Measurements from ENCODE around the gene LCLAT1. TPM values are rescaled to one million over a fixed set of nuclear protein-coding genes. Genes with fewer than 3 reads are reported as not detected.

LCLAT1 gene
- total RNA-seq, 4 donors from 2014 or later: 25.3 to 55.4 (median 43.1) TPM

- Histone ChIP-seq H3K4me3 (no peak overlapping the region), H3K4me1 (peaks cover 0 to 24% (median 3%) of the 10 kb centered on the region in 3 donors), H3K27me3 (no peaks in the 10 kb centered on the region), H3K9me3 (no peaks in the 10 kb centered on the region), H3K27ac (no peak overlapping the region), H3K36me3 (peaks cover 0 to 3% of the 10 kb centered on the region in 2 donors)
- WGBS, 2 donors (ENCODE audit: low coverage in 1 of 2): 93 to 100% methylated on average over 1 to 3 of the region's 3 CpGs
- no peak for ATAC-seq
- no peak for TF ChIP-seq POLR2AphosphoS5 (IDR thresholded peaks at IDR 0.05)
- no peak for TF ChIP-seq POLR2A (IDR thresholded peaks at IDR 0.05)
- TF ChIP-seq EP300 (IDR thresholded peaks at IDR 0.05): no peak
- TF ChIP-seq, protein P1, sequence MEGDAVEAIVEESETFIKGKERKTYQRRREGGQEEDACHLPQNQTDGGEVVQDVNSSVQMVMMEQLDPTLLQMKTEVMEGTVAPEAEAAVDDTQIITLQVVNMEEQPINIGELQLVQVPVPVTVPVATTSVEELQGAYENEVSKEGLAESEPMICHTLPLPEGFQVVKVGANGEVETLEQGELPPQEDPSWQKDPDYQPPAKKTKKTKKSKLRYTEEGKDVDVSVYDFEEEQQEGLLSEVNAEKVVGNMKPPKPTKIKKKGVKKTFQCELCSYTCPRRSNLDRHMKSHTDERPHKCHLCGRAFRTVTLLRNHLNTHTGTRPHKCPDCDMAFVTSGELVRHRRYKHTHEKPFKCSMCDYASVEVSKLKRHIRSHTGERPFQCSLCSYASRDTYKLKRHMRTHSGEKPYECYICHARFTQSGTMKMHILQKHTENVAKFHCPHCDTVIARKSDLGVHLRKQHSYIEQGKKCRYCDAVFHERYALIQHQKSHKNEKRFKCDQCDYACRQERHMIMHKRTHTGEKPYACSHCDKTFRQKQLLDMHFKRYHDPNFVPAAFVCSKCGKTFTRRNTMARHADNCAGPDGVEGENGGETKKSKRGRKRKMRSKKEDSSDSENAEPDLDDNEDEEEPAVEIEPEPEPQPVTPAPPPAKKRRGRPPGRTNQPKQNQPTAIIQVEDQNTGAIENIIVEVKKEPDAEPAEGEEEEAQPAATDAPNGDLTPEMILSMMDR (IDR thresholded peaks at IDR 0.05): no peak
Observed at GRCh38 chr2:30645745-30646119, 198.7 kb downstream of the LCLAT1 start.

DNA sequence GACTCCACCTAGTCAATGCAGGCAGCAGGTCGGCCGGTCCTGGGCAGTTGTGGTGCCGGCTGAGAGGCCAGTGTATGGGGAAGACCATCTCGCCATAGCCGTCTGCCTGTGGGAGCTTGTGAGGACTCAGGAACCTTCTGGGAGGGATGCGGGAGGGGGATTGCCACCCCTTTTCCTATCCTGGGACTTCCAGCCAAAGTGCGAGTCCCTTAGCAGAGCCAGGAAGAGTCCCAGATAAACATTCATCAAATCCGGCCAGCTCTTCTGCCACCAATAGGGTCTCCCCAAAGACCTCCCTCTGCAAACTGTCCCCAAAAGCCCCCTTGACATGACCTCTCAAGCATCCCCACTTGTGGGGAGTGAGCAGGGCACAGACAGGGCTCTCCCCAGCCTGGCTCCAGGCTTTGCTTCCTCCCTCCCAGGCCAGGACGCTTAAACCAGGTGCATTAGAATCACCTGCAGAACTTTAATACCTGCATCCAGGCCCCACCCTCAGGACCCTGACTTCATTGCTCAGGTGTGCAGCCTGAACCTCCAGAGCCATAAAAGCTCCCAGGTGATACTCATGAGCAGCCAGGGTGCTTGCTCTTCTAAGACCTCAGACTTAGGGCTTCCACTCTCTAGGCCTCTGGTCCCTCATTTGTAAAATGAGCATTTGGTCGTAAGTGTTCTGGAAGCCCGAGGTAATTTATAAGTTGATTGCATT, 200.9 kb downstream of the LCLAT1 start:
- Histone ChIP-seq H3K9me3 (no peaks in the 10 kb centered on the region), H3K27me3 (no peaks in the 10 kb centered on the region), H3K36me3 (no peaks in the 10 kb centered on the region), H3K4me3 (no peak overlapping the region), H3K4me1 (peaks cover 0 to 7% (median 0%) of the 10 kb centered on the region in 3 donors), H3K27ac (no peak overlapping the region)
- TF ChIP-seq, protein P1 (IDR thresholded peaks at IDR 0.05): no peak
- no peak for TF ChIP-seq POLR2A (IDR thresholded peaks at IDR 0.05)
- TF ChIP-seq EP300 (IDR thresholded peaks at IDR 0.05): no peak
- TF ChIP-seq POLR2AphosphoS5 (IDR thresholded peaks at IDR 0.05): no peak
- ATAC-seq: no peak
- 86 to 92% methylated on average over 7 to 11 of the region's 11 CpGs for WGBS, 2 donors (ENCODE audit: low coverage in 1 of 2)

DNA sequence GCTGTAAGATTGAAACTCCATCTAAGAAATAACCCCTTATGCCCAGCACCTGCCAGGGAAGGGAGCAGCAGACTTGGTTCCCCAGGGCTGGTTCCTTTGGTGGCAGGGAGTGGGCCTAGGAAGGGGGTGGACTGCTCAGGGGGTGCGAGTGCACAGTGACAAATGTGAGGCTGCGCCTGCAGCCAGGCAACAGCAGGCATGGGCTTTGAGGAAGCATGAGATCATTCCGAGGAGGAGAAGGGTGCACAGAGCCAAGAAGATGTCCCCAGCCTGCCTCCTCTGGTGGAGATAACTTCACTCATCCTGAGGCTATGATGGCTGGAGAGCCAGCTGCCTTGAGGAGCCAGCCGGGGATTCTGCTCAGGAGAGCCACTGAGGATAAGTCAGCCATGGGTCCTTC, 202.2 kb downstream of the LCLAT1 start:
- no peaks in the 10 kb centered on the region for H3K36me3 ChIP-seq
- no peak overlapping the region for H3K4me3 ChIP-seq
- no peak for ATAC-seq
- H3K9me3 ChIP-seq: no peaks in the 10 kb centered on the region
- peaks cover 0 to 3% (median 0%) of the 10 kb centered on the region in 3 donors for H3K4me1 ChIP-seq
- no peak for TF ChIP-seq POLR2AphosphoS5 (IDR thresholded peaks at IDR 0.05)
- TF ChIP-seq, protein P1 (IDR thresholded peaks at IDR 0.05): no peak
- TF ChIP-seq POLR2A (IDR thresholded peaks at IDR 0.05): no peak
- TF ChIP-seq EP300 (IDR thresholded peaks at IDR 0.05): no peak
- WGBS, 2 donors (ENCODE audit: low coverage in 1 of 2): no CpG with 5 or more reads among the region's 4 CpGs
- H3K27me3 ChIP-seq: no peaks in the 10 kb centered on the region
- no peak overlapping the region for H3K27ac ChIP-seq

- 40 to 80% methylated on average over 1 to 2 of the region's 5 CpGs for WGBS, 2 donors (ENCODE audit: low coverage in 1 of 2)
- Histone ChIP-seq H3K4me3 (no peak overlapping the region), H3K9me3 (no peaks in the 10 kb centered on the region), H3K36me3 (no peaks in the 10 kb centered on the region), H3K27me3 (no peaks in the 10 kb centered on the region), H3K4me1 (peaks cover 0 to 3% (median 0%) of the 10 kb centered on the region in 3 donors), H3K27ac (no peak overlapping the region)
- ATAC-seq: no peak
- TF ChIP-seq POLR2AphosphoS5 (IDR thresholded peaks at IDR 0.05) (no peak), POLR2A (IDR thresholded peaks at IDR 0.05) (no peak), EP300 (IDR thresholded peaks at IDR 0.05) (no peak)
- TF ChIP-seq, protein P1 (IDR thresholded peaks at IDR 0.05): no peak
Observed at GRCh38 chr2:30649828-30650227, 202.8 kb downstream of the LCLAT1 start.

- TF ChIP-seq EP300 (IDR thresholded peaks at IDR 0.05) (no peak), POLR2A (IDR thresholded peaks at IDR 0.05) (no peak), POLR2AphosphoS5 (IDR thresholded peaks at IDR 0.05) (no peak)
- TF ChIP-seq, protein P1 (IDR thresholded peaks at IDR 0.05): no peak
- no peaks in the 10 kb centered on the region for H3K9me3 ChIP-seq
- H3K27ac ChIP-seq: no peak overlapping the region
- H3K27me3 ChIP-seq: no peaks in the 10 kb centered on the region
- peaks cover 0 to 3% (median 0%) of the 10 kb centered on the region in 3 donors for H3K4me1 ChIP-seq
- no peak overlapping the region for H3K4me3 ChIP-seq
- 87 to 88% methylated on average over 7 of the region's 8 CpGs for WGBS, 2 donors (ENCODE audit: low coverage in 1 of 2)
- H3K36me3 ChIP-seq: no peaks in the 10 kb centered on the region
- ATAC-seq: no peak
Observed at GRCh38 chr2:30652271-30652915, 205.3 kb downstream of the LCLAT1 start.
